ENCODE data around the gene CLNK.
A peak's percentile ranks its signal among the peaks of the same experiment; 100 is the strongest.

CLNK gene

GRCh38 chr4:10684631-10685030, at the start of gene CLNK:
CLNK (minus strand) TSS chr4:10684768; CDS start chr4:10667869, 16,899 bp downstream.
- Mint-ChIP-seq H3K4me3 (no peak within 1 kb of the TSS), H3K36me3 (no peaks in the 10 kb centered on the region), H3K4me1 (peaks cover 5% of the 10 kb centered on the region), H3K9me3 (no peaks in the 10 kb centered on the region), H3K27ac (no peak within 1 kb of the TSS), H3K27me3 (no peaks in the 10 kb centered on the region)
- CTCF ChIA-PET, result interaction anchor here (1.2 kb wide), 1 partner anchor 22 kb away, joined by 3 read pairs; no protein-coding TSS in a partner anchor
- no peak for DNase-seq

GRCh38 chr4:10733481-10734062, 49.0 kb upstream of the CLNK start:
- H3K4me3 Mint-ChIP-seq, result no peak overlapping the region
- H3K4me1 Mint-ChIP-seq, result peaks cover 26% of the 10 kb centered on the region
- no peak for DNase-seq
- H3K27ac Mint-ChIP-seq, result peak overlapping the region; percentile 64
- no peaks in the 10 kb centered on the region for H3K9me3 Mint-ChIP-seq
- peaks cover 4% of the 10 kb centered on the region for H3K27me3 Mint-ChIP-seq
- CTCF ChIA-PET, result no interaction called here
- H3K36me3 Mint-ChIP-seq, result peaks cover 1% of the 10 kb centered on the region

GRCh38 chr4:10732914-10733415, 48.4 kb upstream of the CLNK start:
- Mint-ChIP-seq H3K4me3 (no peak overlapping the region), H3K27me3 (peaks cover 4% of the 10 kb centered on the region), H3K4me1 (peaks cover 26% of the 10 kb centered on the region), H3K36me3 (peaks cover 1% of the 10 kb centered on the region), H3K9me3 (no peaks in the 10 kb centered on the region), H3K27ac (peak overlapping the region; percentile 64)
- DNase-seq, result no peak
- CTCF ChIA-PET, result no interaction called here

- Mint-ChIP-seq H3K36me3 (peaks cover 1% of the 10 kb centered on the region), H3K9me3 (no peaks in the 10 kb centered on the region), H3K4me3 (no peak overlapping the region), H3K4me1 (peaks cover 26% of the 10 kb centered on the region), H3K27ac (peak overlapping the region; percentile 25), H3K27me3 (peaks cover 4% of the 10 kb centered on the region)
- DNase-seq, result peak; percentile 24
- CTCF ChIA-PET, result no interaction called here
Measured at GRCh38 chr4:10732235-10732913, 47.8 kb upstream of the CLNK start.

- Mint-ChIP-seq H3K36me3 (peaks cover 1% of the 10 kb centered on the region), H3K4me1 (peaks cover 26% of the 10 kb centered on the region), H3K27ac (no peak overlapping the region), H3K4me3 (no peak overlapping the region), H3K9me3 (no peaks in the 10 kb centered on the region), H3K27me3 (peaks cover 4% of the 10 kb centered on the region)
- DNase-seq, result no peak
- CTCF ChIA-PET, result no interaction called here
Measured at GRCh38 chr4:10731690-10732089, 47.1 kb upstream of the CLNK start.

- H3K4me1 Mint-ChIP-seq, result peaks cover 26% of the 10 kb centered on the region
- H3K27ac Mint-ChIP-seq, result no peak overlapping the region
- no peaks in the 10 kb centered on the region for H3K9me3 Mint-ChIP-seq
- H3K27me3 Mint-ChIP-seq, result peaks cover 4% of the 10 kb centered on the region
- no peak for DNase-seq
- no peak overlapping the region for H3K4me3 Mint-ChIP-seq
- peaks cover 1% of the 10 kb centered on the region for H3K36me3 Mint-ChIP-seq
- CTCF ChIA-PET, result no interaction called here
Measured at GRCh38 chr4:10731162-10731561, 46.6 kb upstream of the CLNK start.

GRCh38 chr4:10730590-10730989, 46.0 kb upstream of the CLNK start:
- H3K36me3 Mint-ChIP-seq, result peaks cover 1% of the 10 kb centered on the region
- no peak for DNase-seq
- peaks cover 26% of the 10 kb centered on the region for H3K4me1 Mint-ChIP-seq
- H3K4me3 Mint-ChIP-seq, result no peak overlapping the region
- no peak overlapping the region for H3K27ac Mint-ChIP-seq
- CTCF ChIA-PET, result no interaction called here
- peaks cover 4% of the 10 kb centered on the region for H3K27me3 Mint-ChIP-seq
- no peaks in the 10 kb centered on the region for H3K9me3 Mint-ChIP-seq

- CTCF ChIA-PET, result no interaction called here
- H3K27ac Mint-ChIP-seq, result no peak overlapping the region
- no peak for DNase-seq
- no peaks in the 10 kb centered on the region for H3K9me3 Mint-ChIP-seq
- H3K4me3 Mint-ChIP-seq, result no peak overlapping the region
- H3K27me3 Mint-ChIP-seq, result peaks cover 4% of the 10 kb centered on the region
- H3K4me1 Mint-ChIP-seq, result peaks cover 26% of the 10 kb centered on the region
- peaks cover 1% of the 10 kb centered on the region for H3K36me3 Mint-ChIP-seq
Measured at GRCh38 chr4:10730019-10730418, 45.5 kb upstream of the CLNK start.

- H3K4me3 Mint-ChIP-seq, result no peak overlapping the region
- peaks cover 4% of the 10 kb centered on the region for H3K27me3 Mint-ChIP-seq
- no peak for DNase-seq
- H3K27ac Mint-ChIP-seq, result no peak overlapping the region
- H3K36me3 Mint-ChIP-seq, result no peaks in the 10 kb centered on the region
- no peaks in the 10 kb centered on the region for H3K9me3 Mint-ChIP-seq
- CTCF ChIA-PET, result no interaction called here
- H3K4me1 Mint-ChIP-seq, result peaks cover 26% of the 10 kb centered on the region
Measured at GRCh38 chr4:10729366-10729765, 44.8 kb upstream of the CLNK start.

GRCh38 chr4:10728016-10728415, 43.4 kb upstream of the CLNK start:
- CTCF ChIA-PET, result no interaction called here
- no peak overlapping the region for H3K4me3 Mint-ChIP-seq
- peaks cover 27% of the 10 kb centered on the region for H3K4me1 Mint-ChIP-seq
- DNase-seq, result no peak
- no peaks in the 10 kb centered on the region for H3K36me3 Mint-ChIP-seq
- H3K27ac Mint-ChIP-seq, result no peak overlapping the region
- H3K27me3 Mint-ChIP-seq, result peaks cover 2% of the 10 kb centered on the region
- no peaks in the 10 kb centered on the region for H3K9me3 Mint-ChIP-seq

- no peak overlapping the region for H3K27ac Mint-ChIP-seq
- H3K27me3 Mint-ChIP-seq, result no peaks in the 10 kb centered on the region
- H3K9me3 Mint-ChIP-seq, result no peaks in the 10 kb centered on the region
- peaks cover 28% of the 10 kb centered on the region for H3K4me1 Mint-ChIP-seq
- no peaks in the 10 kb centered on the region for H3K36me3 Mint-ChIP-seq
- no peak for DNase-seq
- CTCF ChIA-PET, result no interaction called here
- no peak overlapping the region for H3K4me3 Mint-ChIP-seq
Measured at GRCh38 chr4:10727140-10727880, 42.7 kb upstream of the CLNK start.

GRCh38 chr4:10722957-10723356, 38.4 kb upstream of the CLNK start:
- no peak for DNase-seq
- Mint-ChIP-seq H3K9me3 (no peaks in the 10 kb centered on the region), H3K4me1 (peaks cover 15% of the 10 kb centered on the region), H3K4me3 (no peak overlapping the region), H3K36me3 (no peaks in the 10 kb centered on the region), H3K27me3 (no peaks in the 10 kb centered on the region), H3K27ac (peak overlapping the region; percentile 47)
- CTCF ChIA-PET, result no interaction called here

GRCh38 chr4:10721616-10722015, 37.0 kb upstream of the CLNK start:
- H3K4me3 Mint-ChIP-seq, result no peak overlapping the region
- H3K4me1 Mint-ChIP-seq, result peaks cover 15% of the 10 kb centered on the region
- H3K27ac Mint-ChIP-seq, result no peak overlapping the region
- DNase-seq, result no peak
- no peaks in the 10 kb centered on the region for H3K9me3 Mint-ChIP-seq
- CTCF ChIA-PET, result no interaction called here
- no peaks in the 10 kb centered on the region for H3K27me3 Mint-ChIP-seq
- no peaks in the 10 kb centered on the region for H3K36me3 Mint-ChIP-seq

GRCh38 chr4:10716163-10716562, 31.6 kb upstream of the CLNK start:
- no peaks in the 10 kb centered on the region for H3K4me1 Mint-ChIP-seq
- no peaks in the 10 kb centered on the region for H3K27me3 Mint-ChIP-seq
- H3K27ac Mint-ChIP-seq, result no peak overlapping the region
- no peaks in the 10 kb centered on the region for H3K36me3 Mint-ChIP-seq
- no peak for DNase-seq
- peaks cover 4% of the 10 kb centered on the region for H3K9me3 Mint-ChIP-seq
- H3K4me3 Mint-ChIP-seq, result no peak overlapping the region
- CTCF ChIA-PET, result no interaction called here

GRCh38 chr4:10715696-10716095, 31.1 kb upstream of the CLNK start:
- CTCF ChIA-PET, result no interaction called here
- no peak for DNase-seq
- H3K27me3 Mint-ChIP-seq, result no peaks in the 10 kb centered on the region
- no peaks in the 10 kb centered on the region for H3K4me1 Mint-ChIP-seq
- H3K9me3 Mint-ChIP-seq, result peaks cover 4% of the 10 kb centered on the region
- H3K27ac Mint-ChIP-seq, result no peak overlapping the region
- no peaks in the 10 kb centered on the region for H3K36me3 Mint-ChIP-seq
- H3K4me3 Mint-ChIP-seq, result no peak overlapping the region

All from activated naive CD4-positive, alpha-beta T cell treated with anti-CD3 and anti-CD28 coated beads, Interleukin-2, amount 10 ng/mL, durations not matched to agents 7 days and 5 days (primary cell).